CD8-positive, alpha-beta memory T cell (primary cell): Measurements from ENCODE around the gene PPP2R2B. TPM values are rescaled to one million over a fixed set of nuclear protein-coding genes. Genes with fewer than 3 reads are reported as not detected.
A peak's percentile ranks its signal among the peaks of the same experiment; 100 is the strongest.

Source experiments
- CTCF ChIA-PET: fragments of 350-600 bp; sonication (Branson Sonifier 250); formaldehyde crosslinking; loops from one replicate; lab custom pipeline; 2021; ENCODE audit warnings: antibody characterized with exemption; lab: Charles Lee
- POLR2A ChIA-PET: fragments of 350-600 bp; sonication (Branson Sonifier 250); formaldehyde crosslinking; loops from one replicate; lab custom pipeline; 2021; ENCODE audit warnings: antibody characterized with exemption; lab: Charles Lee
- DNase-seq, 5 donors: peaks; one replicate each; pipeline versions ENCODE4 v3.0.0 to v3.0.0-alpha.2; 2020 to 2022; ENCODE audit warnings: mixed read lengths in 1 of 5
- H3K27ac ChIP-seq: one replicate; pipeline ENCODE4 v1.7.0; 2013; ENCODE audit warnings: low read depth, mild to moderate bottlenecking, low read length, moderate library complexity
- H3K27me3 ChIP-seq: 2 replicates; pipeline ENCODE4 v1.7.0; 2013; ENCODE audit warnings: low read length, mild to moderate bottlenecking; ENCODE audit not compliant: insufficient read depth, poor library complexity, severe bottlenecking
- H3K36me3 ChIP-seq: 2 replicates; pipeline ENCODE4 v1.7.0; 2013; ENCODE audit warnings: mild to moderate bottlenecking, low read length, moderate library complexity; ENCODE audit not compliant: insufficient read depth
- H3K4me1 ChIP-seq: 2 replicates; pipeline ENCODE4 v1.7.0; 2013; ENCODE audit warnings: mild to moderate bottlenecking, low read length, moderate library complexity; ENCODE audit not compliant: insufficient read depth
- H3K4me3 ChIP-seq: 2 replicates; pipeline ENCODE4 v1.7.0; 2013; ENCODE audit warnings: mild to moderate bottlenecking, low read length
- H3K9me3 ChIP-seq: 2 replicates; pipeline ENCODE4 v1.7.0; 2013; ENCODE audit warnings: mild to moderate bottlenecking, low read length
- H3K27ac Mint-ChIP-seq, 8 donors: one replicate each; pipeline ENCODE4 v1.8.0; 2020 to 2021; ENCODE audit warnings: mixed read lengths in 8 of 8, mild to moderate bottlenecking in 6 of 8, inconsistent platforms in 3 of 8, moderate library complexity in 3 of 8
- H3K27me3 Mint-ChIP-seq, 2 donors: one replicate each; pipeline ENCODE4 v1.8.0; 2020 to 2021; ENCODE audit warnings: mixed read lengths in 2 of 2, mild to moderate bottlenecking in 1 of 2, moderate library complexity in 1 of 2
- H3K36me3 Mint-ChIP-seq, 3 donors: one replicate each; pipeline ENCODE4 v1.8.0; 2020 to 2021; ENCODE audit warnings: mixed read lengths in 3 of 3, inconsistent platforms in 1 of 3, mild to moderate bottlenecking in 1 of 3
- H3K4me1 Mint-ChIP-seq, 3 donors: one replicate each; pipeline ENCODE4 v1.8.0; 2020 to 2021; ENCODE audit warnings: mixed read lengths in 3 of 3, inconsistent platforms in 1 of 3, mild to moderate bottlenecking in 1 of 3
- H3K4me3 Mint-ChIP-seq, 7 donors: one replicate each; pipeline ENCODE4 v1.8.0; 2020 to 2021; ENCODE audit warnings: mixed read lengths in 7 of 7, mild to moderate bottlenecking in 6 of 7, moderate library complexity in 4 of 7, inconsistent platforms in 2 of 7
- H3K9me3 Mint-ChIP-seq, 5 donors: one replicate each; pipeline ENCODE4 v1.8.0; 2020 to 2022; ENCODE audit warnings: mixed read lengths in 5 of 5, mild to moderate bottlenecking in 3 of 5, moderate library complexity in 2 of 5, inconsistent platforms in 1 of 5
- polyA plus RNA-seq: library from polyadenylated mRNA; unstranded; fragments of 300-500 nt; fragmentation: Illumina TruSeq; gene quantifications from one replicate; pipeline ENCODE4 v1.2.3, GENCODE V29; 2021
- total RNA-seq, 2 experiments: library from RNA; stranded (reverse); gene quantifications; one replicate each; pipeline ENCODE4 v1.2.3, GENCODE V29; 2021

The PPP2R2B gene
- total and polyA plus RNA-seq, 3 experiments from 2014 or later: 2.3 to 29.7 (median 4.2) TPM

DNA sequence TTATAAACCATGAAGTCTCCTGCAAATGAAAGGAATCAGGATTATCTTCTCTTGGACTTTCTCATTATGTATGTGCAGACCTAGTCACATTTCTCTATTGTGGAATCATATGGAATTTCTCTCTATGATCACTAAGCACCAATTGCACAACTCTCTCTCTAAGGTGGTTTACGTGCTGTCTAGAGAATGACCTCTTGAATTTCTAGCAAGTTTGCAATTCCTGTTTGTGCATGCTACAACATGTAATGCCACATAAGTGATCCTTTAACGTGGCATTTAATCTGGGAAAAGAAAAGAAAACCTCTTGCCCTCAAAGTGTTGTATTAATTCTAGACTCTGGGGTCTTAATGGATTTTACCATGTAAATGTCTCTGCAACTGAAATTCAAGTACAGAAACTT is 5.0 kb upstream of the PPP2R2B start:
- Histone ChIP-seq H3K36me3 (no peaks in the 10 kb centered on the region), H3K27me3 (no peaks in the 10 kb centered on the region), H3K4me1 (peaks cover 5% of the 10 kb centered on the region), H3K27ac (no peak overlapping the region), H3K4me3 (no peak overlapping the region), H3K9me3 (no peaks in the 10 kb centered on the region)
- Mint-ChIP-seq H3K4me1 (peaks cover 4 to 9% (median 8%) of the 10 kb centered on the region in 3 donors), H3K4me3 (no peak overlapping the region), H3K36me3 (no peaks in the 10 kb centered on the region), H3K27me3 (peaks cover 0 to 2% of the 10 kb centered on the region in 2 donors), H3K27ac (no peak overlapping the region), H3K9me3 (no peaks in the 10 kb centered on the region)
- DNase-seq: no peak
- ChIA-PET CTCF (no interaction called here), POLR2A (no interaction called here)

DNA sequence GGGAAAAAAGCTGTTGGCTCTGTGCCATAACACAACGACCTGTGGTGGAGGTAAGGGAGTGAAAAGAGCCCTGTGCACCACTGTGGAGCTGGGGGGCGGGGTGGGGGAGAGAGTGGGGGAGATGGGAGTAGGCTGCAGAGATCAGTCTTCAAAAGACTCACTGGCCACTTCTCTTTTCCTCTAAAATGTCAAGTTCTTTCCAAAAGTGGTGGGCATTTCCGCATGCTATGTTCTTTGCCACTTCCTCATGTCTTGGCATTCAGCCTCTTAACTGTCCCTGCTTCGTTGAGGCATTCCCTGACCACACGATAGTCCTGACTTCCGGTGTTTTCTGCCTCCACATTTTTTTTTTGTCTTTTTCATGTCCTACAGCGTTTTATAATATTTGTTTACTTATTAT is 2.4 kb upstream of the PPP2R2B start:
- no peak overlapping the region for H3K27ac ChIP-seq
- POLR2A ChIA-PET: no interaction called here
- peak overlapping the region in 2 of 7 donors; percentile 38 to 44 for H3K4me3 Mint-ChIP-seq

DNA sequence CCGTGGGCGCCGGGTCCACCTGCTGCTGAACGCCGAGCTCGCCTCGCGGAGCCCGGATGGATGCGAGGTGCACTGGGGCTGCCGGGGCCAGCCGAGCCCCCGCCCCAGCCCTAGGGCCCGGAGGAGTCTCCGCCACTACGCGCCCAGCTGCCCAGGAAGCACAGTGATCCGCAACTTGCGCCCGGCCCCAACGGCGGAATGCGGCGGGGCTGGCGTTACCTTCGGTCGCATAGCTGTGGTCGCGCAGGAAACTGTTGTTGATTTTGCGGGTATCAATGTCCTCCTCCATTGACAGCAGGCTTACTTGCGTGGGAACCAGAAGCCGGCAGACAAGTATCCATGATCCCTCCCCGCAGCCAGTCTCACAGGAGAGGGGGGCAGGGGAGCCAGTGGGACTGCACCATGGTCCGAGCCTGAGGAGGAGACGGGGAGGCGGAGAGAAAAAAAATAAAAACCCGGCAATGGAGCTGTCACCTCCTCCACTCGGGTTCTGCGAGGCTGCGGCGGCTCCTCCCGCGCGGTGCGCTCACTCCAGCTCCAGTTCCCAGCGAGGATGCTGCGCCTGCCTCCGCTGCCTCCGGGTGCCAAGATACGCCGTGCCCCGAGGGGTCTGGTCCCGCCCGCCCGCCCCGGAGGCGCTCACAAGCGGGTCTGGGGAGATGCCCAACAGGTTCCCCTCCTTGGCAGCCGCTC is 628 bp downstream of the PPP2R2B start:
- peak overlapping the region; percentile 69 to 93 (median 84) for H3K27ac Mint-ChIP-seq

More for the DNA sequence above, 2.4 kb upstream of the PPP2R2B start:
- Mint-ChIP-seq H3K27me3 (peaks cover 0 to 2% of the 10 kb centered on the region in 2 donors), H3K27ac (peak overlapping the region in 1 of 8 donors; percentile 5), H3K36me3 (peaks cover 0 to 9% (median 0%) of the 10 kb centered on the region in 3 donors), H3K4me1 (peaks cover 16 to 23% (median 22%) of the 10 kb centered on the region in 3 donors), H3K9me3 (no peaks in the 10 kb centered on the region)
- Histone ChIP-seq H3K27me3 (no peaks in the 10 kb centered on the region), H3K4me1 (peaks cover 11% of the 10 kb centered on the region), H3K4me3 (no peak overlapping the region), H3K36me3 (no peaks in the 10 kb centered on the region), H3K9me3 (no peaks in the 10 kb centered on the region)
- CTCF ChIA-PET: no interaction called here
- no peak for DNase-seq

DNA sequence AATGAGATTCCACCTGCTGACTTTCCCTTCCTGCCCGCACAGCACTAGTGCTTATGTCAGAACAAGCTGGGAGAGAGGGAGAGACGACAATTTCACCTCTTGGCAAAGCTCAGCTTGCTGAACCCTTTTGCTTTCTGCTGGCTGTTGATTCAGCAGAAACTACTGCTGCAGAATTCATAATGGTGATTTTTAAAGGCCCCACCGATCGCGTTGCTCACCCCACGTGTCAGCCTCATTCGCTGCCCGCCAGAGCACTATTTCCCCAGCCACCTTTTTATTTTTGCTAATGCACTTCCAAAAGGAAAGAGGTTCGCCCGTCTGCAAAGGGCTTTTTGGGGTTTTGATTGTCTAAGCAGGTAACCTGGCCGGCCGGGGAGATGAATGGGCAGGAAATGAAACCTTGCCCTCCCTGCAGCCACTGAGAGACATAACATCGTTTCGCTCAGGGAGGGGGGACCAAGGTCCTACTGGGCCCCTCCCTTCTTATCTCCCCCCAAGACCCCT is 1.3 kb downstream of the PPP2R2B start:
- no peaks in the 10 kb centered on the region for H3K27me3 ChIP-seq
- Mint-ChIP-seq H3K4me1 (peaks cover 35 to 58% (median 50%) of the 10 kb centered on the region in 3 donors), H3K27me3 (no peaks in the 10 kb centered on the region), H3K9me3 (no peaks in the 10 kb centered on the region), H3K27ac (peak overlapping the region; percentile 14 to 93 (median 82)), H3K4me3 (peak overlapping the region; percentile 90 to 99 (median 96)), H3K36me3 (peaks cover 0 to 22% (median 5%) of the 10 kb centered on the region in 3 donors)
- peak in 3 of 5 donors; percentile 1 to 45 (median 11) for DNase-seq
- ChIA-PET POLR2A (interaction anchor here (1.0 to 1.1 kb wide), 2 partner anchors 17 to 118 kb away, joined by 3 read pairs; no protein-coding TSS in a partner anchor), CTCF (interaction anchor here (1.6 to 1.8 kb wide), 2 partner anchors 23 to 124 kb away, joined by 4 to 5 read pairs; no protein-coding TSS in a partner anchor)
- no peaks in the 10 kb centered on the region for H3K36me3 ChIP-seq
- H3K4me1 ChIP-seq: peaks cover 11% of the 10 kb centered on the region
- H3K9me3 ChIP-seq: no peaks in the 10 kb centered on the region
- H3K27ac ChIP-seq: peak overlapping the region; percentile 54
- peak overlapping the region; percentile 63 for H3K4me3 ChIP-seq

More for the DNA sequence above, 628 bp downstream of the PPP2R2B start:
- POLR2A ChIA-PET: interaction anchor here (1.0 to 1.2 kb wide), 3 partner anchors 17 to 125 kb away, joined by 3 to 5 read pairs (median 3); no protein-coding TSS in a partner anchor
- no peaks in the 10 kb centered on the region for H3K9me3 ChIP-seq
- H3K27me3 Mint-ChIP-seq: no peaks in the 10 kb centered on the region
- H3K4me3 ChIP-seq: peak overlapping the region; percentile 63
- H3K27ac ChIP-seq: peak overlapping the region; percentile 54
- H3K36me3 Mint-ChIP-seq: peaks cover 0 to 17% (median 5%) of the 10 kb centered on the region in 3 donors
- peaks cover 11% of the 10 kb centered on the region for H3K4me1 ChIP-seq
- H3K4me1 Mint-ChIP-seq: peaks cover 35 to 51% (median 49%) of the 10 kb centered on the region in 3 donors
- CTCF ChIA-PET: interaction anchor here (0.7 to 1.8 kb wide), 6 partner anchors 23 to 216 kb away, joined by 3 to 6 read pairs (median 4); no protein-coding TSS in a partner anchor
- H3K27me3 ChIP-seq: no peaks in the 10 kb centered on the region
- peak overlapping the region; percentile 90 to 99 (median 96) for H3K4me3 Mint-ChIP-seq
- H3K36me3 ChIP-seq: no peaks in the 10 kb centered on the region
- DNase-seq: peak; percentile 6 to 58 (median 18)
- no peaks in the 10 kb centered on the region for H3K9me3 Mint-ChIP-seq

DNA sequence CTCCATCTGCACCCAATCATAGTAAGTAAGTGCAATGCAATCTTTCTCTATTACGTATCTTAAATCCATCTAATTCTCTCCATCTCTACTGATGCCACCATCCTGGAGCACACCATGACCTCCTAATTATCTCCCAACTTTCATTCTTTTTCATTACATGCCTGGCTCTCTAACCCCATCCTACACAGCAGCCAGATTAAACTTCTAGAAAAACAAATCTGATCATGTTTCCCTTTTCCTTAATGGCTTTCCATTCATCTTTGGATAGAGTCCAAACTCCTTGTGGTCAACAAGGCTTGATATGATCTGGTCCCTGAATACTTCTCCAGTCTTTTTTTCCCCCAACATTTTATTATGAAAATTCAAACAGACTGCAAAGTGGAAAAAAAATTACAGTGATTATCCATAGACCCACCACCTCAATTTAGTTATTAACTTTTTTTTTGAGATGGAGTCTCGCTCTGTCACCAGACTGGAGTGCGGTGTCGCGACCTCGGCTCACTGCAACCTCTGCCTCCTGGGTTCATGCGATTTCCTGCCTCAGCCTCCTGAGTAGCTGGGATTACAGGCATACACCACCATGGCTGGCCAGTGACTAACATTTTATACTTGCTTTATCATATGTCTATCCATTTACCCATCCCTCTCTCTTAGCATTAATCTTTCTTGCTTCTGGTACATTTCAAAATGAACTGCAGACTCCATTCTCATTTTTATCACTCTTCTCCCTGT is 5.2 kb downstream of the PPP2R2B start:
- H3K4me1 ChIP-seq: peaks cover 6% of the 10 kb centered on the region
- Mint-ChIP-seq H3K9me3 (no peaks in the 10 kb centered on the region), H3K27me3 (no peaks in the 10 kb centered on the region), H3K36me3 (peaks cover 5 to 43% (median 7%) of the 10 kb centered on the region in 3 donors), H3K4me3 (no peak overlapping the region), H3K4me1 (peaks cover 39 to 73% (median 59%) of the 10 kb centered on the region in 3 donors), H3K27ac (peak overlapping the region in 1 of 8 donors; percentile 12)
- no peaks in the 10 kb centered on the region for H3K36me3 ChIP-seq
- H3K27me3 ChIP-seq: no peaks in the 10 kb centered on the region
- ChIA-PET CTCF (no interaction called here), POLR2A (no interaction called here)
- DNase-seq: no peak
- H3K9me3 ChIP-seq: no peaks in the 10 kb centered on the region
- no peak overlapping the region for H3K27ac ChIP-seq
- H3K4me3 ChIP-seq: no peak overlapping the region

DNA sequence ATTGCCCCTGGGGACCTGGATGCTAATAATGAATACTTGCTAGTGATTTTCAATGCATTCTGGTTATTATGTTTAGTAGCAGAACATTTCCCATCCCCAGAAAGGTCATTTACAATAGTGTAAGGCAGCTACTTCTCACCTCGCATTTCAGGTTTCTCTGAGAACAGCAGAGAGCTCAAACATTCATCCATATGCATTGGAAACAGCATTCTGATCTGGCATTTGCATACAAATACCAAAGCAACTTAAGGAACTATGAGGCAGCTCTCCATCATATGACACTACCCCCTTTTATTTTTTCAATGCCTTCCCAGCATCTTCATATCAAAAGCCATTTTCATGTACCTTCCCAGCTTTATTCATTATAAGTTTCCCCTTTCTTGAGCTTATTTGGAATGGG is 6.4 kb downstream of the PPP2R2B start:
- Mint-ChIP-seq H3K27me3 (no peaks in the 10 kb centered on the region), H3K27ac (no peak overlapping the region), H3K4me3 (no peak overlapping the region), H3K9me3 (no peaks in the 10 kb centered on the region), H3K4me1 (peaks cover 45 to 80% (median 59%) of the 10 kb centered on the region in 3 donors), H3K36me3 (peaks cover 7 to 43% (median 9%) of the 10 kb centered on the region in 3 donors)
- Histone ChIP-seq H3K27ac (no peak overlapping the region), H3K27me3 (no peaks in the 10 kb centered on the region), H3K36me3 (no peaks in the 10 kb centered on the region), H3K4me1 (peaks cover 6% of the 10 kb centered on the region), H3K9me3 (no peaks in the 10 kb centered on the region), H3K4me3 (no peak overlapping the region)
- ChIA-PET CTCF (no interaction called here), POLR2A (no interaction called here)
- no peak for DNase-seq

DNA sequence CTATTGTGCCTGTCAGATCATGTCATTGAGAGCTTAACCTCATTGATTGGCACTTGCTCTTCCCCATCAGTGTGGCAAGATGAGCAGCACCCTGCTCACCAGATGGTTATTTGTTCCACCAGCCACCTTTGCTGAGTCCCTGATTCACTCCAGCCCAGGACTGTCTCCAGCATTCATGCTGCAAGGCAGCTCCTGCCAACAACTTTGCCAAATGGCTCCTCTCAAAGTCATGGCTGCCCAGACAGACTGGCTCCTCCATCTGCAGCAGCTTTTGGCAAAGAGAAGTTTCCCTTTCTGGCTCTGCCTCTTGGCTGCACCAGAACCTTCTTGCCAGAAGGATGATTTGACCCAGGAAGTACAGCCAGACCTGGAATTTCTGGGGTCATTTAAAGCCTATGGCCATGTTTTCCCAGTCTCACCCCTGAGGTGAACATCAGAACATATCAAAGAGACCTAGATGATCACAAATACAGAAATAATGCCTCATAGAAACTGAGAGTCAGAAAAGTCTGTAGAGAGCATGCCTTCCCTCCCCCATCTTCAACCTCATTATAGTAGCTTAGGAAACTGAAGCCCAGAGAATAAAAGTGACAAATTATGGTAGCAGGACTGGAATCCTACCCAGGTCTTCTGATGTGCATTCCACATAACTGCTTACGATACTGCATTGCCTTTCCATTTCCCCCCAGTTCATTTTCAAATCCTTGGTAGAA is 10.4 kb downstream of the PPP2R2B start:
- Histone ChIP-seq H3K36me3 (no peaks in the 10 kb centered on the region), H3K4me3 (no peak overlapping the region), H3K4me1 (no peaks in the 10 kb centered on the region), H3K27me3 (no peaks in the 10 kb centered on the region), H3K27ac (no peak overlapping the region), H3K9me3 (no peaks in the 10 kb centered on the region)
- no peaks in the 10 kb centered on the region for H3K9me3 Mint-ChIP-seq
- peaks cover 7 to 48% (median 9%) of the 10 kb centered on the region in 3 donors for H3K36me3 Mint-ChIP-seq
- no peak overlapping the region for H3K4me3 Mint-ChIP-seq
- CTCF ChIA-PET: no interaction called here
- DNase-seq: no peak
- peaks cover 23 to 58% (median 27%) of the 10 kb centered on the region in 3 donors for H3K4me1 Mint-ChIP-seq
- POLR2A ChIA-PET: no interaction called here
- H3K27me3 Mint-ChIP-seq: no peaks in the 10 kb centered on the region
- H3K27ac Mint-ChIP-seq: peak overlapping the region in 2 of 8 donors; percentile 20 to 46
